Mucosa of rectum (tissue), 2 donors: Measurements from ENCODE around the gene IRGC.
"Not testable (repeated sequence)": the region's sequence is repeated elsewhere in the genome, so short reads cannot be mapped to it uniquely, and the experiment has no call there.

Experiments
- H3K27ac ChIP-seq, 2 donors: one replicate each; pipeline ENCODE4 v1.7.0; 2013; ENCODE audit warnings: inconsistent platforms in 2 of 2, low read depth in 2 of 2, low read length in 2 of 2
- H3K27me3 ChIP-seq, 2 donors: one replicate each; pipeline ENCODE4 v1.7.0; 2013; ENCODE audit warnings: low read length in 2 of 2; ENCODE audit not compliant: control insufficient read depth in 2 of 2, insufficient read depth in 2 of 2
- H3K36me3 ChIP-seq, 2 donors: one replicate each; pipeline ENCODE4 v1.7.0; 2013; ENCODE audit warnings: low read length in 2 of 2; ENCODE audit not compliant: control insufficient read depth in 2 of 2, insufficient read depth in 2 of 2
- H3K4me1 ChIP-seq, 2 donors: one replicate each; pipeline ENCODE4 v1.7.0; 2013; ENCODE audit warnings: low read length in 2 of 2, mild to moderate bottlenecking in 1 of 2; ENCODE audit not compliant: control insufficient read depth in 2 of 2, insufficient read depth in 2 of 2
- H3K4me3 ChIP-seq, 2 donors: one replicate each; pipeline ENCODE4 v1.7.0; 2013; ENCODE audit warnings: low read length in 2 of 2
- H3K9ac ChIP-seq, 2 donors: one replicate each; pipeline ENCODE4 v1.7.0; 2013; ENCODE audit warnings: low read length in 2 of 2, low read depth in 1 of 2, mild to moderate bottlenecking in 1 of 2
- H3K9me3 ChIP-seq, 2 donors: one replicate each; pipeline ENCODE4 v1.7.0; 2013; ENCODE audit warnings: low read length in 2 of 2; ENCODE audit not compliant: control insufficient read depth in 2 of 2
- donor health status: healthy.
- donor health status: Normal muscosa, but diverticular disease.

IRGC gene

GRCh38 chr19:43763473-43763939 is 47.6 kb downstream of the IRGC start:
- peak overlapping the region in 1 of 2 donors; percentile 32 for H3K27ac ChIP-seq
- no peaks in the 10 kb centered on the region for H3K27me3 ChIP-seq
- peaks cover 0 to 4% of the 10 kb centered on the region in 2 donors for H3K36me3 ChIP-seq
- H3K9ac ChIP-seq, result peak overlapping the region in 1 of 2 donors; percentile 41
- H3K9me3 ChIP-seq, result no peaks in the 10 kb centered on the region
- peaks cover 28 to 33% of the 10 kb centered on the region in 2 donors for H3K4me1 ChIP-seq
- H3K4me3 ChIP-seq, result no peak overlapping the region

- not testable (repeated sequence) for H3K27me3 ChIP-seq, H3K9me3 ChIP-seq, H3K4me3 ChIP-seq
- Histone ChIP-seq H3K4me1 (peaks cover 40 to 44% of the 10 kb centered on the region in 2 donors), H3K27ac (peak overlapping the region; percentile 61 to 82), H3K9ac (peak overlapping the region in 1 of 2 donors; percentile 52), H3K36me3 (peaks cover 3 to 13% of the 10 kb centered on the region in 2 donors)
Measured at GRCh38 chr19:43764684-43765083, 48.8 kb downstream of the IRGC start.

GRCh38 chr19:43765109-43765876 is 49.4 kb downstream of the IRGC start:
- Histone ChIP-seq H3K27ac (peak overlapping the region; percentile 61 to 82), H3K27me3 (no peaks in the 10 kb centered on the region), H3K9ac (peak overlapping the region in 1 of 2 donors; percentile 52), H3K9me3 (no peaks in the 10 kb centered on the region), H3K4me3 (no peak overlapping the region), H3K4me1 (peaks cover 46 to 48% of the 10 kb centered on the region in 2 donors), H3K36me3 (peaks cover 3 to 19% of the 10 kb centered on the region in 2 donors)

- peaks cover 7 to 31% of the 10 kb centered on the region in 2 donors for H3K36me3 ChIP-seq
- no peaks in the 10 kb centered on the region for H3K9me3 ChIP-seq
- H3K27me3 ChIP-seq, result no peaks in the 10 kb centered on the region
- no peak overlapping the region for H3K9ac ChIP-seq
- H3K4me1 ChIP-seq, result peaks cover 49 to 52% of the 10 kb centered on the region in 2 donors
- H3K4me3 ChIP-seq, result no peak overlapping the region
- H3K27ac ChIP-seq, result peak overlapping the region in 1 of 2 donors; percentile 82
Measured at GRCh38 chr19:43766755-43767043, 50.8 kb downstream of the IRGC start.

GRCh38 chr19:43767316-43767715 is 51.4 kb downstream of the IRGC start:
- H3K9me3 ChIP-seq, result no peaks in the 10 kb centered on the region
- H3K9ac ChIP-seq, result no peak overlapping the region
- H3K36me3 ChIP-seq, result peaks cover 7 to 37% of the 10 kb centered on the region in 2 donors
- peaks cover 48 to 49% of the 10 kb centered on the region in 2 donors for H3K4me1 ChIP-seq
- H3K27me3 ChIP-seq, result no peaks in the 10 kb centered on the region
- no peak overlapping the region for H3K4me3 ChIP-seq
- H3K27ac ChIP-seq, result peak overlapping the region in 1 of 2 donors; percentile 82

- H3K27ac ChIP-seq, result peak overlapping the region; percentile 62 to 64
- no peaks in the 10 kb centered on the region for H3K9me3 ChIP-seq
- peaks cover 48 to 49% of the 10 kb centered on the region in 2 donors for H3K4me1 ChIP-seq
- H3K36me3 ChIP-seq, result peaks cover 7 to 40% of the 10 kb centered on the region in 2 donors
- peak overlapping the region; percentile 16 to 17 for H3K9ac ChIP-seq
- no peak overlapping the region for H3K4me3 ChIP-seq
- H3K27me3 ChIP-seq, result no peaks in the 10 kb centered on the region
Measured at GRCh38 chr19:43767818-43768217, 51.9 kb downstream of the IRGC start.

- Histone ChIP-seq H3K27me3 (no peaks in the 10 kb centered on the region), H3K27ac (peak overlapping the region; percentile 65 to 81), H3K4me1 (peaks cover 47 to 48% of the 10 kb centered on the region in 2 donors), H3K36me3 (peaks cover 7 to 41% of the 10 kb centered on the region in 2 donors), H3K9ac (peak overlapping the region; percentile 16 to 17), H3K9me3 (no peaks in the 10 kb centered on the region), H3K4me3 (no peak overlapping the region)
Measured at GRCh38 chr19:43768273-43769050, 52.6 kb downstream of the IRGC start.

- Histone ChIP-seq H3K4me1 (peaks cover 51 to 52% of the 10 kb centered on the region in 2 donors), H3K4me3 (no peak overlapping the region), H3K27me3 (no peaks in the 10 kb centered on the region), H3K36me3 (peaks cover 10 to 47% of the 10 kb centered on the region in 2 donors), H3K9me3 (no peaks in the 10 kb centered on the region), H3K27ac (peak overlapping the region; percentile 65 to 81), H3K9ac (peak overlapping the region; percentile 14 to 38)
Measured at GRCh38 chr19:43769256-43769655, 53.4 kb downstream of the IRGC start.
